DOHH2 (cell line): ENCODE measurements around the gene MAP3K15.
"Not testable (repeated sequence)": the region's sequence is repeated elsewhere in the genome, so short reads cannot be mapped to it uniquely, and the experiment has no call there.

Experiments used
- H3F3A ChIP-seq: fragments of 200-600 bp; sonication (generic), shearing (Covaris generic); 2 replicates; pipeline ENCODE4 v1.6.0; 2016; ENCODE audit warnings: antibody characterized with exemption, mild to moderate bottlenecking; ENCODE audit not compliant: control insufficient read depth, insufficient read depth
- H3K27ac ChIP-seq: fragments of 200-600 bp; sonication (generic); 2 replicates; pipeline ENCODE4 v1.5.1; 2014; ENCODE audit warnings: low read depth, mild to moderate bottlenecking, low read length, moderate library complexity
- H3K27me3 ChIP-seq: fragments of 200-600 bp; sonication (generic); 2 replicates; pipeline ENCODE4 v1.6.1; 2014; ENCODE audit warnings: mild to moderate bottlenecking, low read length, mixed read lengths; ENCODE audit not compliant: control insufficient read depth
- H3K36me3 ChIP-seq: fragments of 200-600 bp; sonication (generic); 2 replicates; pipeline ENCODE4 v1.6.1; 2014; ENCODE audit warnings: mild to moderate bottlenecking, low read length, moderate library complexity, mixed read lengths; ENCODE audit not compliant: control insufficient read depth
- H3K4me1 ChIP-seq: fragments of 200-600 bp; sonication (generic); 2 replicates; pipeline ENCODE4 v1.6.1; 2014; ENCODE audit warnings: mild to moderate bottlenecking, low read length, mixed read lengths; ENCODE audit not compliant: control insufficient read depth
- H3K4me2 ChIP-seq: fragments of 200-600 bp; sonication (generic); 2 replicates; pipeline ENCODE4 v1.6.0; 2014; ENCODE audit warnings: mild to moderate bottlenecking, low read length, moderate library complexity
- H3K4me3 ChIP-seq: fragments of 200-600 bp; sonication (generic); 2 replicates; pipeline ENCODE4 v1.5.1; 2014; ENCODE audit warnings: mild to moderate bottlenecking, low read length, mixed read lengths
- H3K79me2 ChIP-seq: fragments of 200-600 bp; sonication (generic); 2 replicates; pipeline ENCODE4 v1.6.1; 2014; ENCODE audit warnings: mild to moderate bottlenecking, low read length, mixed read lengths; ENCODE audit not compliant: control insufficient read depth
- H3K9me2 ChIP-seq: fragments of 200-600 bp; sonication (generic); replicated peaks from 2 replicates; pipeline ENCODE4 v1.6.1; 2014; ENCODE audit warnings: mild to moderate bottlenecking, low read length, mixed read lengths; ENCODE audit not compliant: control insufficient read depth
- H3K9me3 ChIP-seq: fragments of 200-600 bp; sonication (generic); 2 replicates; pipeline ENCODE4 v1.6.1; 2014; ENCODE audit warnings: antibody characterized with exemption, low read length, mixed read lengths; ENCODE audit not compliant: control insufficient read depth, insufficient read depth
- H4K20me1 ChIP-seq: fragments of 200-600 bp; sonication (generic); 2 replicates; pipeline ENCODE4 v1.6.0; 2014; ENCODE audit warnings: low read depth, mild to moderate bottlenecking, antibody characterized with exemption, low read length, moderate library complexity; ENCODE audit not compliant: control insufficient read depth, insufficient read depth
- EZH2phosphoT487 ChIP-seq: fragments of 200-600 bp; sonication (generic); IDR thresholded peaks from 2 replicates; pipeline ENCODE4 v1.6.1; 2017; ENCODE audit warnings: borderline replicate concordance, mild to moderate bottlenecking, antibody characterized with exemption, low read length, moderate library complexity, mixed read lengths
- TF ChIP-seq, protein P1 (sequence below): fragments of 200-600 bp; sonication (generic); IDR thresholded peaks from one replicate; pipeline ENCODE4 v1.5.1; 2014; ENCODE audit warnings: antibody characterized with exemption, mild to moderate bottlenecking, low read depth, low read length; ENCODE audit not compliant: poor library complexity, severe bottlenecking

The MAP3K15 gene

DNA sequence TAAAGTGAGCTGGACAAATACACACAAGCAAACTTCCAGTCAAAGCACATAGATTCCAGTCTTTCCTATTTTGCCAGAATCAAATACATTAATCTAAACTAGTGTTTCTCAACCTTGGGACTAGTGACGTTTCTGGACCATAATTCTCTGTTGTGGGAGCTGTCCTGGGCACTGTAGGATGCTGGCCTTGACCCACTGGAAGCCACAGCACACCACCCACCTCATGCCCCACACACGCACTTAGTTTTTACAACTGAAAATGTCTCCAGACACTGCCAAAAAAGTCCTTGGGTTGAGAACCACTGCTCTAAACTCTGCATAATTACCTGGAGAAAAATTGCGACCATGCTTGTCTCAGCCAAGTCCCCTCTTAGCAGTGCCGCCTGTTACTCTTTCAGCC lies 57.6 kb downstream of the MAP3K15 start:
- Histone ChIP-seq H3F3A (no peaks in the 10 kb centered on the region), H3K27me3 (no peaks in the 10 kb centered on the region), H3K4me2 (no peak overlapping the region), H3K4me3 (no peak overlapping the region), H3K27ac (no peak overlapping the region), H3K9me2 (no peaks in the 10 kb centered on the region), H3K79me2 (no peaks in the 10 kb centered on the region), H3K4me1 (no peaks in the 10 kb centered on the region), H3K36me3 (no peaks in the 10 kb centered on the region), H4K20me1 (no peaks in the 10 kb centered on the region), H3K9me3 (no peaks in the 10 kb centered on the region)
- TF ChIP-seq, protein P1, sequence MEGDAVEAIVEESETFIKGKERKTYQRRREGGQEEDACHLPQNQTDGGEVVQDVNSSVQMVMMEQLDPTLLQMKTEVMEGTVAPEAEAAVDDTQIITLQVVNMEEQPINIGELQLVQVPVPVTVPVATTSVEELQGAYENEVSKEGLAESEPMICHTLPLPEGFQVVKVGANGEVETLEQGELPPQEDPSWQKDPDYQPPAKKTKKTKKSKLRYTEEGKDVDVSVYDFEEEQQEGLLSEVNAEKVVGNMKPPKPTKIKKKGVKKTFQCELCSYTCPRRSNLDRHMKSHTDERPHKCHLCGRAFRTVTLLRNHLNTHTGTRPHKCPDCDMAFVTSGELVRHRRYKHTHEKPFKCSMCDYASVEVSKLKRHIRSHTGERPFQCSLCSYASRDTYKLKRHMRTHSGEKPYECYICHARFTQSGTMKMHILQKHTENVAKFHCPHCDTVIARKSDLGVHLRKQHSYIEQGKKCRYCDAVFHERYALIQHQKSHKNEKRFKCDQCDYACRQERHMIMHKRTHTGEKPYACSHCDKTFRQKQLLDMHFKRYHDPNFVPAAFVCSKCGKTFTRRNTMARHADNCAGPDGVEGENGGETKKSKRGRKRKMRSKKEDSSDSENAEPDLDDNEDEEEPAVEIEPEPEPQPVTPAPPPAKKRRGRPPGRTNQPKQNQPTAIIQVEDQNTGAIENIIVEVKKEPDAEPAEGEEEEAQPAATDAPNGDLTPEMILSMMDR = no peak

DNA sequence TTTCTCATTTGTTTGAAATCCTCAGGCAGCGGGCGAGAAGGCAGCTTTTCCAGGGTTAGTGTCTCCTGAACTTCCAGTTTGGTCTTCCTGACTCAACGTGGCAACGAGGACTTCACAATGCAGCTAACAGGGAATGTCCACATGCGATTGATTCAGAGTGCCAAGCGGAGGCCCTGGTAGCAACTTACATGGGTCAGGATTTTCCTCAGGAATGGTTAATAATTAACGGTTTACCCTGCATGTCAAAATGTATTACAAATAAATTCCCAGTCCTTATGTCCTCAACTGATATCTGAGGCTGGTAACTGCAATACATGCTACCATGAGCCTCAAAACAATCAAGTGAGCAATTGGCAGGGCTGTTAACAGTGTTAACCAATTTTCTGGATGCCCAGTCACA lies 67.2 kb downstream of the MAP3K15 start:
- H3K79me2 ChIP-seq = no peaks in the 10 kb centered on the region
- H3K36me3 ChIP-seq = no peaks in the 10 kb centered on the region
- H3K4me2 ChIP-seq = no peak overlapping the region
- H3K27ac ChIP-seq = no peak overlapping the region
- H3K27me3 ChIP-seq = no peaks in the 10 kb centered on the region
- no peaks in the 10 kb centered on the region for H3F3A ChIP-seq
- no peak for TF ChIP-seq EZH2phosphoT487
- TF ChIP-seq, protein P1 = no peak
- no peak overlapping the region for H3K4me3 ChIP-seq
- H4K20me1 ChIP-seq = no peaks in the 10 kb centered on the region
- H3K9me2 ChIP-seq = no peaks in the 10 kb centered on the region
- H3K9me3 ChIP-seq = no peaks in the 10 kb centered on the region
- no peaks in the 10 kb centered on the region for H3K4me1 ChIP-seq

DNA sequence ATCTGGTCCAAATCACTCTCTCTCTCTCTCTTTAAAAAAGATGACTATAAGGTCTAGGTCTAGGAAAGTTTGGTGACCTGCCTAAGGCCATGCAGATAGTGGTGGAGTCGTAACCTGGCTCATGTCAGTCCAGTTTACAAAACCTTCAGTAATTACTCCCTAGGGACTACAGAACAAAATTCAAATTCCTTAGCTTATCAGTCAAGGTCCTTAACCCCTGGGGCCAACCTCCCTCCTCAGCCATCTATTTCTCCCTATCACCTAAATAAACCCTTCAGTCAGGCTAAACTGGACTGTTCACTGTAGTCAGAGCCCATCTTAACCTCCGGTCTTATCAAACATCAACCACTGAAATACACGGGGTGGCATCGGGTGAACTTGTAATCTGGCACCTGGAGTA lies 68.9 kb downstream of the MAP3K15 start:
- H3K9me2 ChIP-seq = no peaks in the 10 kb centered on the region
- no peaks in the 10 kb centered on the region for H4K20me1 ChIP-seq
- no peak overlapping the region for H3K4me2 ChIP-seq
- H3F3A ChIP-seq = no peaks in the 10 kb centered on the region
- H3K27me3 ChIP-seq = no peaks in the 10 kb centered on the region
- H3K4me1 ChIP-seq = no peaks in the 10 kb centered on the region
- no peaks in the 10 kb centered on the region for H3K36me3 ChIP-seq
- H3K9me3 ChIP-seq = no peaks in the 10 kb centered on the region
- no peaks in the 10 kb centered on the region for H3K79me2 ChIP-seq
- TF ChIP-seq, protein P1 = no peak
- TF ChIP-seq EZH2phosphoT487 = no peak
- H3K4me3 ChIP-seq = no peak overlapping the region
- no peak overlapping the region for H3K27ac ChIP-seq

DNA sequence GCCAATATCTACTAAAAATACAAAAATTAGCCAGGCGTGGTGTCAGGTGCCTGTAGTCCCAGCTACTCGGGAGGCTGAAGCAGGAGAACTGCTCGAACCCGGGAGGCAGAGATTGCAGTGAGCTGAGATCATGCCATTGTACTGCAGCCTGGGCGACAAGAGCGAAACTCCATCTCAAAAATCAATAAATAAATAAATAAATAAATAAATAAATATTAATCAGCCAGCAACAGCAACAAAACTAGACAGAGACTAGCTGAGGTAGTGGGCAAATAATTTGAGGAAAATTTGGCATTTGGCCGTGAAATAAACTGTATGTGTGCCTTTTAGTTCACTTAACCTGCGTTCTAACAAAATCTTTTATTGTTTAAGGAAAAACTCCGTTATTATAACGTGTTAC lies 69.5 kb downstream of the MAP3K15 start:
- H4K20me1 ChIP-seq, H3K79me2 ChIP-seq, H3K9me3 ChIP-seq, H3K36me3 ChIP-seq, H3K4me1 ChIP-seq, H3K4me3 ChIP-seq, H3K27me3 ChIP-seq, H3F3A ChIP-seq, H3K4me2 ChIP-seq, H3K9me2 ChIP-seq, H3K27ac ChIP-seq: not testable (repeated sequence)
